Mesenchymal stem cell (in vitro differentiated cells and primary cell): ENCODE measurements around the gene KCNA4. TPM values are rescaled to one million over a fixed set of nuclear protein-coding genes. Genes with fewer than 3 reads are reported as not detected.
A peak's percentile ranks its signal among the peaks of the same experiment; 100 is the strongest.

Source experiments
- DNase-seq: peaks from one replicate; pipeline ENCODE4 v3.0.0-alpha.2; 2013
- H2AFZ ChIP-seq: one replicate; pipeline ENCODE4 v1.6.1; 2013; ENCODE audit warnings: low read depth, mild to moderate bottlenecking, control low read depth, inconsistent platforms, low read length, moderate library complexity
- H2AK5ac ChIP-seq: 2 replicates; pipeline ENCODE4 v1.6.1; 2013; ENCODE audit warnings: low read length, moderate library complexity, mild to moderate bottlenecking, inconsistent platforms; ENCODE audit not compliant: severe bottlenecking
- H2BK120ac ChIP-seq: one replicate; pipeline ENCODE4 v1.6.1; 2013; ENCODE audit warnings: low read depth, mild to moderate bottlenecking, inconsistent platforms, low read length, moderate library complexity
- H2BK12ac ChIP-seq, 2 experiments: one replicate each; pipeline ENCODE4 v1.6.1; 2013; ENCODE audit warnings: inconsistent platforms in 2 of 2, low read length in 2 of 2, mild to moderate bottlenecking in 2 of 2, moderate library complexity in 2 of 2, control low read depth in 1 of 2
- H2BK15ac ChIP-seq: one replicate; pipeline ENCODE4 v1.6.1; 2013; ENCODE audit warnings: mild to moderate bottlenecking, low read depth, inconsistent platforms; ENCODE audit not compliant: poor library complexity, severe bottlenecking
- H2BK5ac ChIP-seq: 2 replicates; pipeline ENCODE4 v1.6.1; 2013; ENCODE audit warnings: low read depth, mild to moderate bottlenecking, low read length, control low read depth, inconsistent platforms; ENCODE audit not compliant: poor library complexity, severe bottlenecking
- H3K14ac ChIP-seq, 2 experiments: one replicate each; pipeline ENCODE4 v1.6.1; 2013; ENCODE audit warnings: inconsistent platforms in 2 of 2, low read length in 2 of 2, control low read depth in 1 of 2, mild to moderate bottlenecking in 1 of 2, moderate library complexity in 1 of 2
- H3K18ac ChIP-seq, 2 experiments: one replicate each; pipeline ENCODE4 v1.6.1; 2013; ENCODE audit warnings: inconsistent platforms in 2 of 2, low read length in 2 of 2, control low read depth in 1 of 2, low read depth in 1 of 2, mild to moderate bottlenecking in 1 of 2
- H3K23ac ChIP-seq, 2 experiments: one replicate each; pipeline ENCODE4 v1.6.1; 2013; ENCODE audit warnings: inconsistent platforms in 2 of 2, low read length in 2 of 2, mild to moderate bottlenecking in 2 of 2, moderate library complexity in 2 of 2, control low read depth in 1 of 2
- H3K27ac ChIP-seq: 2 replicates; pipeline ENCODE4 v1.5.1; 2013; ENCODE audit warnings: mild to moderate bottlenecking, moderate library complexity, low read length, control low read depth, inconsistent platforms; ENCODE audit not compliant: poor library complexity, severe bottlenecking
- H3K27me3 ChIP-seq, 2 experiments: 2 replicates each; pipeline versions ENCODE4 v1.6.1 to v1.7.0; 2013; ENCODE audit warnings: low read length in 2 of 2, mild to moderate bottlenecking in 2 of 2, moderate library complexity in 2 of 2, control low read depth in 1 of 2, inconsistent platforms in 1 of 2; ENCODE audit not compliant: control insufficient read depth in 1 of 2, insufficient read depth in 1 of 2
- H3K36me3 ChIP-seq, 2 experiments: 2 replicates each; pipeline versions ENCODE4 v1.6.1 to v1.7.0; 2013; ENCODE audit warnings: low read length in 2 of 2, control low read depth in 1 of 2, inconsistent platforms in 1 of 2, low read depth in 1 of 2, mild to moderate bottlenecking in 1 of 2; ENCODE audit not compliant: insufficient read depth in 2 of 2, control insufficient read depth in 1 of 2
- H3K4ac ChIP-seq, 2 experiments: one replicate each; pipeline ENCODE4 v1.6.1; 2013; ENCODE audit warnings: inconsistent platforms in 2 of 2, low read length in 2 of 2, mild to moderate bottlenecking in 2 of 2, moderate library complexity in 2 of 2, control low read depth in 1 of 2, low read depth in 1 of 2
- H3K4me1 ChIP-seq: 2 replicates; pipeline ENCODE4 v1.6.1; 2013; ENCODE audit warnings: low read depth, low read length, control low read depth; ENCODE audit not compliant: control insufficient read depth, insufficient read depth
- H3K4me2 ChIP-seq: 2 replicates; pipeline ENCODE4 v1.6.1; 2013; ENCODE audit warnings: low read length, mild to moderate bottlenecking, inconsistent platforms; ENCODE audit not compliant: poor library complexity, severe bottlenecking
- H3K4me3 ChIP-seq, 2 experiments: 2 replicates each; pipeline versions ENCODE4 v1.5.1 to v1.7.0; 2013; ENCODE audit warnings: low read length in 2 of 2, mild to moderate bottlenecking in 2 of 2, control low read depth in 1 of 2, low read depth in 1 of 2; ENCODE audit not compliant: insufficient read depth in 1 of 2
- H3K79me1 ChIP-seq: replicated peaks from 2 replicates; pipeline ENCODE4 v1.6.1; 2013; ENCODE audit warnings: mild to moderate bottlenecking, control low read depth, low read length, inconsistent platforms; ENCODE audit not compliant: poor library complexity, severe bottlenecking
- H3K9ac ChIP-seq: 2 replicates; pipeline ENCODE4 v1.7.0; 2013; ENCODE audit warnings: mild to moderate bottlenecking, low read length, moderate library complexity
- H3K9me3 ChIP-seq: 2 replicates; pipeline ENCODE4 v1.7.0; 2013; ENCODE audit warnings: mild to moderate bottlenecking, low read length; ENCODE audit not compliant: control insufficient read depth
- H4K8ac ChIP-seq: one replicate; pipeline ENCODE4 v1.6.1; 2013; ENCODE audit warnings: inconsistent platforms, mild to moderate bottlenecking, low read length, moderate library complexity
- H4K91ac ChIP-seq: one replicate; pipeline ENCODE4 v1.6.1; 2013; ENCODE audit warnings: mild to moderate bottlenecking, low read length, inconsistent platforms
- WGBS: methylation state at CpG from one replicate; pipeline ENCODE4 v1.1.7; 2013; ENCODE audit warnings: mixed read lengths; 5-methylcytosine and 5-hydroxymethylcytosine counted together
- polyA plus RNA-seq, 2 experiments: library from polyadenylated mRNA; stranded (reverse); fragments of 200-250 nt; gene quantifications; one replicate each; pipeline ENCODE4 v1.2.3, GENCODE V29; 2013

The KCNA4 gene
- polyA plus RNA-seq (2013, experiment 1 of 2), result not detected
- not detected for polyA plus RNA-seq (2013, experiment 2 of 2)

DNA sequence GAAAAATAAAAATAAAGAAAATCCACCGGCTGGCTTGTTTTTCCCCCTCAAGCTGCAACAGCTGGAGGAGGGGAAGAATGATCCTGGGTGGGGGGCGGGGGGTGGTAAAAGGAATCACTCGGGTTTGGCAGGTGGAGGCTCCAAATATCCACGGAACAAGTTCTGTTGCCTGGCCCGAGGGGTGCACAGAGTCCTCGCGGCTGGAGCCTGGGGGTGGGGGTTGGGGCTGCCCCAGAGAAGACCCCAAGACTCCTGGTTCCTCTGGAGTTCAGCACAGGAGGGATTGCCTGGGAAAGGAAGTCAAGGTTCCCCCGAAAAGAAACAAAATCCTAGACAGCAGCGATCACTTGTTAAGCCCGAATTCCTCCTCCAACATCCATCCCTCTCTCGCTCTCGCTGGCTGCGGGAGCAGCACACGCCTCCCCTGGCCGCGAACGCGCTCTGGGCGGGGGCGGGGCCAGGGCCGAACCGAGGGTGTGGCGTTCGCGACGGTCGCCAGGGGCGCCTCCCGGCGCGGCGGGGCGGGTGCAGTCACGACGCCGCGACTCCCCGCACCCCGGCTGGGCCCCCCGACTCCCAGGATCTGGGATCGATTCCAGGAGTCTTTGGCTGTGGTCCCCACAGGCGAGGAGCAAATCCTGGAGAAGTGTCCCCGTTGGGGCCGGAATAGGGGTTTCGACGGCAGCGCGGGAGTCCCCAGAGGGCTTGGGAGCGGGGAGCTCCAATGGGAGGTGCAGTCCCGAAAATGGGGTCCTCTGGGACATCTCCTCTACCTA, at the start of gene KCNA4:
TSS of gene KCNA4 (minus strand) at position 443 of the 776 bp plus-strand sequence. CDS start 4,352 bp downstream, outside the sequence.
- Histone ChIP-seq H2AK5ac (no peak within 1 kb of the TSS), H3K18ac (no peak within 1 kb of the TSS), H3K4me2 (peak within 1 kb of the TSS; percentile 63), H3K4ac (no peak within 1 kb of the TSS), H3K9ac (no peak within 1 kb of the TSS), H3K27ac (no peak within 1 kb of the TSS), H2AFZ (no peak within 1 kb of the TSS), H2BK120ac (no peak within 1 kb of the TSS), H3K4me1 (peaks cover 10% of the 10 kb centered on the region), H3K36me3 (no peaks in the 10 kb centered on the region), H4K91ac (no peak within 1 kb of the TSS), H2BK5ac (no peak within 1 kb of the TSS), H3K9me3 (peaks cover 2% of the 10 kb centered on the region), H3K4me3 (peak within 1 kb of the TSS in 1 of 2 experiments; percentile 65), H4K8ac (no peak within 1 kb of the TSS), H3K79me1 (no peaks in the 10 kb centered on the region), H2BK15ac (no peak within 1 kb of the TSS), H3K27me3 (peaks cover 42 to 46% of the 10 kb centered on the region in 2 experiments), H3K23ac (peak within 1 kb of the TSS in 1 of 2 experiments; percentile 9), H3K14ac (no peak within 1 kb of the TSS), H2BK12ac (no peak within 1 kb of the TSS)
- DNase-seq, result no peak
- 5% methylated on average over 43 of the region's 50 CpGs for WGBS

DNA sequence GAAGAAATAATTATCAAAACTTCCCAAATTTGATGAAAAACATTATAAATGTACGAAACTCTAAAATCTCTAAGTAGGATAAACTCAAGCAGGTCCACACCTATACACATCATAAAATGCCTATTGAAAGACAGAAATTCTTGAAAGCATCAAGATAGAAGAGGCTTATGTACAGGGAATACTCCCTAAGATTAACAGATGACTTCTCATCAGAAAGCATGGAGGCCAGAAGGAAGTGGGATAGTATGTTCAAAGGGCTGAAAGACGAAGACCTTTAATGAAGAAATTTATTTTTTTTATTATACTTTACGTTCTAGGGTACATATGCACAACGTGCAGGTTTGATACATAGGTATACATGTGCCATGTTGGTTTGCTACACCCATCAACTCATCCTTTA, 45.3 kb upstream of the KCNA4 start:
- Histone ChIP-seq H3K9me3 (peaks cover 22% of the 10 kb centered on the region), H3K4me1 (no peaks in the 10 kb centered on the region), H3K79me1 (no peaks in the 10 kb centered on the region), H3K27ac (no peak overlapping the region), H2AK5ac (no peak overlapping the region), H3K36me3 (no peaks in the 10 kb centered on the region), H3K14ac (no peak overlapping the region), H2AFZ (no peak overlapping the region), H4K8ac (no peak overlapping the region), H3K4me2 (no peak overlapping the region), H3K23ac (no peak overlapping the region), H3K27me3 (no peaks in the 10 kb centered on the region), H3K4me3 (no peak overlapping the region), H2BK120ac (no peak overlapping the region), H2BK5ac (no peak overlapping the region), H3K18ac (no peak overlapping the region), H4K91ac (no peak overlapping the region), H3K9ac (no peak overlapping the region), H2BK12ac (no peak overlapping the region), H2BK15ac (no peak overlapping the region), H3K4ac (no peak overlapping the region)
- no peak for DNase-seq
- WGBS, result no CpG with 5 or more reads among the region's 4 CpGs

DNA sequence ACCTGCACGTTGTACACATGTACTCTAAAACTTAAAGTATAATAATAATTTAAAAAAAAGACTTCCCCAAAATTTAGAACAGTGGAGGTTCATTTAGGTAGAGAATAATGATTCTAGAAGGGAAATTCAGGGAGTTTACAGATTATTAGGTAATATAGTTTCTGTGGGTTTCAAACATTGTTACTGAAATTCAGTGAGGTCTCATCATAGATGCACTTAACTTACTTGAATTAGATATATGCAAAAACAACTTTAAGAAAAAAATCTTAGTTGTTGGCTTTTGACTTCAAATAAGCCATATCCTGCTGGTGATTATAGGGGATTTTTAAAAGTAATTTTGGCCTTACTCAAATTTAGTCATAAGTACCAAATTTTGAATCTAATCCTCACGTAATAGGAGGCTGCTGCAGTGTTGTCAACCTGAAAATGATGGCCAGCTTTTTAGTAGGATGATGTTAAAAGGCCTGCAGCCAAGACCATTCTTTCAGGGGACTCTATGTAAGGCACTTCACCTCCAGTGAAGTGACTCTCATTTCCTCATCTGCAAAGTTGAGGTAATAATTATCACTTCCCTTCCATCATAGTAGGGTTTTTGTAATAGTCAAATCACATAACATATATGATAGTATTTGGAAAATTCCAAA, 42.5 kb upstream of the KCNA4 start:
- H3K27me3 ChIP-seq, result no peaks in the 10 kb centered on the region
- H2BK120ac ChIP-seq, result no peak overlapping the region
- H3K23ac ChIP-seq, result no peak overlapping the region
- H3K4me3 ChIP-seq, result no peak overlapping the region
- DNase-seq, result no peak
- no peak overlapping the region for H2AK5ac ChIP-seq
- H2BK5ac ChIP-seq, result no peak overlapping the region
- no peak overlapping the region for H3K4me2 ChIP-seq
- H4K8ac ChIP-seq, result no peak overlapping the region
- no peak overlapping the region for H2BK15ac ChIP-seq
- H2AFZ ChIP-seq, result no peak overlapping the region
- H3K18ac ChIP-seq, result no peak overlapping the region
- H3K4me1 ChIP-seq, result no peaks in the 10 kb centered on the region
- H3K79me1 ChIP-seq, result no peaks in the 10 kb centered on the region
- H3K4ac ChIP-seq, result no peak overlapping the region
- no CpG with 5 or more reads among the region's 2 CpGs for WGBS
- no peak overlapping the region for H2BK12ac ChIP-seq
- H3K9me3 ChIP-seq, result peaks cover 19% of the 10 kb centered on the region
- H3K27ac ChIP-seq, result no peak overlapping the region
- H3K36me3 ChIP-seq, result no peaks in the 10 kb centered on the region
- no peak overlapping the region for H4K91ac ChIP-seq
- H3K14ac ChIP-seq, result no peak overlapping the region
- no peak overlapping the region for H3K9ac ChIP-seq

DNA sequence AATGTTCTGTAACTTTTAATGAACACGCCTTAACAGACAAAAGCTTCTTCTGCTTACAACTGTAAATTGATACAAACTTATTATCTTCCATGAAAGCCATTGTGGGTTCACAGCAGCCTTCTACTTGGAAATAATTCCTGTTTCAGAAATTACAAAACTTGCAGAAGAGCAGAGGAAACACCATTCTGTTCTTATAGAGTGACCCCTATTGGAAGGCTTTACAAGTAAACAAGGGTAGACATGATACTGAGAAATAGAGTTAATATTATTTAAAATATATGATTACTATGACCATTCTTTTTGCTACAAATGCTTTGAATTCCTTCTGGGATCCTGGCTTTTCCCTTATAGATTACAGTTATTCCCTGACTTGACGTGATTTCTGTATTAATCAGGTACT, 32.4 kb upstream of the KCNA4 start:
- no peak overlapping the region for H3K18ac ChIP-seq
- WGBS, result 20% methylated on average over 2 of the region's 2 CpGs
- no peak overlapping the region for H3K27ac ChIP-seq
- no peaks in the 10 kb centered on the region for H3K79me1 ChIP-seq
- H3K9me3 ChIP-seq, result no peaks in the 10 kb centered on the region
- no peaks in the 10 kb centered on the region for H3K27me3 ChIP-seq
- H2BK15ac ChIP-seq, result no peak overlapping the region
- H3K4me1 ChIP-seq, result no peaks in the 10 kb centered on the region
- H3K4me3 ChIP-seq, result no peak overlapping the region
- no peak overlapping the region for H3K23ac ChIP-seq
- H2AK5ac ChIP-seq, result no peak overlapping the region
- no peak overlapping the region for H3K14ac ChIP-seq
- no peaks in the 10 kb centered on the region for H3K36me3 ChIP-seq
- no peak overlapping the region for H2AFZ ChIP-seq
- H2BK120ac ChIP-seq, result no peak overlapping the region
- H4K8ac ChIP-seq, result no peak overlapping the region
- DNase-seq, result no peak
- no peak overlapping the region for H4K91ac ChIP-seq
- no peak overlapping the region for H3K4me2 ChIP-seq
- no peak overlapping the region for H3K4ac ChIP-seq
- no peak overlapping the region for H2BK12ac ChIP-seq
- no peak overlapping the region for H2BK5ac ChIP-seq
- H3K9ac ChIP-seq, result no peak overlapping the region
